Right lobe of liver (tissue), 6 donors: ENCODE measurements around the gene FAM32A. TPM values are rescaled to one million over a fixed set of nuclear protein-coding genes. Genes with fewer than 3 reads are reported as not detected.
A peak's percentile ranks its signal among the peaks of the same experiment; 100 is the strongest.

Experiments
- ATAC-seq, 4 donors: fragments of 200-7000 bp; cut with Tn5 transposase; one replicate each; pipeline ENCODE4 v1.9.1; 2020; ENCODE audit warnings: mild to moderate bottlenecking in 4 of 4, moderate library complexity in 4 of 4
- DNase-seq, 3 donors: peaks; one replicate each; pipeline ENCODE4 v3.0.0-alpha.2; 2020
- H3K27ac ChIP-seq, 3 donors: fragments of 200-600 bp; one replicate each; pipeline ENCODE4 v1.8.0; 2022
- H3K27me3 ChIP-seq, 2 donors: fragments of 200-600 bp; one replicate each; pipeline ENCODE4 v1.8.0; 2022
- H3K36me3 ChIP-seq, 4 donors: fragments of 200-600 bp; sonication (generic) in 1 of 4; one replicate each; pipeline versions ENCODE4 v1.5.1 to v1.8.0; 2017 to 2022; ENCODE audit warnings: control low read depth in 1 of 4
- H3K4me1 ChIP-seq, 4 donors: fragments of 200-600 bp; sonication (generic) in 1 of 4; one replicate each; pipeline versions ENCODE4 v1.5.1 to v1.8.0; 2017 to 2022; ENCODE audit warnings: control low read depth in 1 of 4
- H3K4me3 ChIP-seq, 3 donors: fragments of 200-600 bp; one replicate each; pipeline ENCODE4 v1.8.0; 2022
- H3K9me3 ChIP-seq, 4 donors: fragments of 200-600 bp; sonication (generic) in 1 of 4; one replicate each; pipeline versions ENCODE4 v1.5.1 to v1.8.0; 2017 to 2022; ENCODE audit warnings: control low read depth in 1 of 4
- POLR2A ChIP-seq: fragments of 450-650 bp; IDR thresholded peaks from one replicate; pipeline ENCODE4 v1.6.1; 2017; ENCODE audit warnings: antibody characterized with exemption, mild to moderate bottlenecking
- WGBS: methylation state at CpG from one replicate; pipeline ENCODE4 v1.1.6; 2018; ENCODE audit warnings: low coverage, low lambda C conversion rate; ENCODE audit not compliant: insufficient coverage; ENCODE audit errors: missing lambda C conversion rate; 5-methylcytosine and 5-hydroxymethylcytosine counted together
- intact Hi-C, 2 donors: fragments of 100-400 bp; cut with DNase I; formaldehyde crosslinking; loops; one replicate each; pipeline versions ENCODE4 v1.11.2 to v1.14.1; 2022
- total RNA-seq, 6 experiments: library from RNA; depleted of rRNA in 2 of 6; stranded (reverse); fragments of >200 nt in 2 of 6; fragmentation: NEBNext Ultra II Directional in 3 of 6; extraction: Animal tissue kit (Norgen Biotek cat#: 25700) in 3 of 6; gene quantifications; one replicate each; pipeline versions ENCODE4 v1.1.0 to v1.2.4, GENCODE V29; 2016 to 2023
- TF ChIP-seq, protein P1 (sequence below), 4 donors: fragments of 200-600 bp in 3 of 4; fragments of 450-650 bp in 1 of 4; IDR thresholded peaks; one replicate each; pipeline versions ENCODE4 v1.5.1 to v1.8.0; 2016 to 2022; ENCODE audit warnings: antibody characterized with exemption in 4 of 4, mild to moderate bottlenecking in 2 of 4
- donor health status: DM: no; HTN: yes; CAD: no.
- donor health status: DM: no; HTN: no; CAD: no.
- donor health status: DM: no; HTN: no; CAD: no.
- donor health status: DM: no; HTN: yes; CAD: no.
- donor health status: DM: no; HTN: yes; CAD: no.

The FAM32A gene
- total RNA-seq, 6 experiments from 2014 or later = 32.1 to 65.8 (median 37.5) TPM

DNA sequence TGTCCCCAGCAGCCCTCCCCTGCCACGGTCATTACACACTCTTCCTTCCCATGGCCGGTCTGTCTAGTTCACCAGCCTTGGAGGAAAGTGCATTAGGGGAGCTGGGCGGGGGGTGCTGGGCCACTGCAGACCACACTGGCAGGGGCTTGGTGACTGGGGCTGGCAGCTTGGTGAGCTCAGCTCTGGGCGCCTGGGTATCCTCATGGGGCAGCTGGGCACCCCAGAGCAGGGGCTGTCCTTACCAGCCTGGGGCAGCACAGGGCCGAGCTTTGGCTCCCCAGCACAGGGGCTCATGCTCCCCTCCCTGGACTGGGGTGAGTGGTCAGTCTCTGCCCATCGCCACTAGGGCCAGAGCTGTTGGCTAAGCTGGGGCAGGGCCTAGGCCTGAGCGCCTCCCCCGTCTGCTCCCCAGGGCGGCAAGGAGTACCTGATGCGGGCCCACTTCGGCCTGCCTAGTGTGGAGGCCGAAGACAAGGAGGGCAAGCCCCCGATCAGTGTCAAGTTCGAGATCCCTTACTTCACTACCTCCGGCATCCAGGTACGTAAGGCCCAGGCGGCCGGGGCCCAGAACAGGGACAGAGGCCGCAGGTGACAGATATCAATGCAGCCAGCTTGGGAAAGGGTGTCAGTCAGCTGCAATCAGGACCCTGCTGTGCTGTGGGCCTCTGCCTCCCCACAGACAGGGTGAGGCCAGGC lies 48.0 kb downstream of the FAM32A start:
- TF ChIP-seq, protein P1, sequence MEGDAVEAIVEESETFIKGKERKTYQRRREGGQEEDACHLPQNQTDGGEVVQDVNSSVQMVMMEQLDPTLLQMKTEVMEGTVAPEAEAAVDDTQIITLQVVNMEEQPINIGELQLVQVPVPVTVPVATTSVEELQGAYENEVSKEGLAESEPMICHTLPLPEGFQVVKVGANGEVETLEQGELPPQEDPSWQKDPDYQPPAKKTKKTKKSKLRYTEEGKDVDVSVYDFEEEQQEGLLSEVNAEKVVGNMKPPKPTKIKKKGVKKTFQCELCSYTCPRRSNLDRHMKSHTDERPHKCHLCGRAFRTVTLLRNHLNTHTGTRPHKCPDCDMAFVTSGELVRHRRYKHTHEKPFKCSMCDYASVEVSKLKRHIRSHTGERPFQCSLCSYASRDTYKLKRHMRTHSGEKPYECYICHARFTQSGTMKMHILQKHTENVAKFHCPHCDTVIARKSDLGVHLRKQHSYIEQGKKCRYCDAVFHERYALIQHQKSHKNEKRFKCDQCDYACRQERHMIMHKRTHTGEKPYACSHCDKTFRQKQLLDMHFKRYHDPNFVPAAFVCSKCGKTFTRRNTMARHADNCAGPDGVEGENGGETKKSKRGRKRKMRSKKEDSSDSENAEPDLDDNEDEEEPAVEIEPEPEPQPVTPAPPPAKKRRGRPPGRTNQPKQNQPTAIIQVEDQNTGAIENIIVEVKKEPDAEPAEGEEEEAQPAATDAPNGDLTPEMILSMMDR (IDR thresholded peaks at IDR 0.05) = no peak
- TF ChIP-seq POLR2A = no peak
- peaks cover 0 to 51% (median 12%) of the 10 kb centered on the region in 4 donors for H3K36me3 ChIP-seq
- H3K9me3 ChIP-seq = no peaks in the 10 kb centered on the region
- H3K27me3 ChIP-seq = no peaks in the 10 kb centered on the region
- ATAC-seq (peak in 1 of 4 donors; percentile 1), DNase-seq (no peak)
- no peak overlapping the region for H3K4me3 ChIP-seq
- no CpG with 5 or more reads among the region's 19 CpGs for WGBS
- no peaks in the 10 kb centered on the region for H3K4me1 ChIP-seq
- no peak overlapping the region for H3K27ac ChIP-seq
- intact Hi-C loops = no loop called here

DNA sequence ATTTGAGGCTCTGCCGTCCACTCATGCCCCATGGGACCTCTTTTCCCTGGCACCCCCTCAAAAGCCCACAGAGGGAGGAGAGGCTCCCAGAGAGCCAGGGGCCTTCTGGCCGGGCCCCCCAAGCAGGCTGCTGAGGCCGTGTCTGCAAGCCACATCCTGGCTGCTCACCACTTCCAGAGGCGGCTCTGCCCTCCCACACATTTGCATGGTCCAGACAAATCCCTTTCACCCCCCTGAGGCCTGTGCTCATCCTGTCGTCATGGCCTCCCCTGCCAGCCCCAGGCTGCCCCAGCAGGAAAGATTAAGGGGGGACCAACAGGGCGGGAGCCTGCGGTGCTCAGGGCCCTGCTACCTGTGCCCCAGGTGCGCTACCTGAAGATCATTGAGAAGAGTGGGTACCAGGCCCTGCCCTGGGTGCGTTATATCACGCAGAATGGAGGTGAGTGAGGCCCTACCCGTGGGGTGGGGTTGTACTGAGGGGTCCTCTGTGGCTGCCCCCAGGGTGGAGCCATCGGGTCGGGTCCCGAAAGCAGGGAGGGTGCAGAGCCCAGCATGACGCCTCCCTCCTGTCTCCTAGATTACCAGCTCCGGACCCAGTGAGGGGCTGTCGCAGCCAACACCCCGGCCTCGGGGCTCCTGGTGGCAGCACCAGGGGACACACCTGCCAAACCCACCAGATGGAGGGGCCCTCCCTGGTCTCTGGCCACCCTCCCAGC lies 48.8 kb downstream of the FAM32A start:
- no peak for DNase-seq
- H3K4me1 ChIP-seq = no peaks in the 10 kb centered on the region
- 84% methylated on average over 5 of the region's 19 CpGs for WGBS
- intact Hi-C loops = no loop called here
- H3K9me3 ChIP-seq = no peaks in the 10 kb centered on the region
- ATAC-seq = peak in 1 of 4 donors; percentile 4
- H3K27ac ChIP-seq = no peak overlapping the region
- no peak for TF ChIP-seq POLR2A
- TF ChIP-seq, protein P1 (IDR thresholded peaks at IDR 0.05) = no peak
- no peak overlapping the region for H3K4me3 ChIP-seq
- H3K36me3 ChIP-seq = peaks cover 0 to 44% (median 9%) of the 10 kb centered on the region in 4 donors
- no peaks in the 10 kb centered on the region for H3K27me3 ChIP-seq

DNA sequence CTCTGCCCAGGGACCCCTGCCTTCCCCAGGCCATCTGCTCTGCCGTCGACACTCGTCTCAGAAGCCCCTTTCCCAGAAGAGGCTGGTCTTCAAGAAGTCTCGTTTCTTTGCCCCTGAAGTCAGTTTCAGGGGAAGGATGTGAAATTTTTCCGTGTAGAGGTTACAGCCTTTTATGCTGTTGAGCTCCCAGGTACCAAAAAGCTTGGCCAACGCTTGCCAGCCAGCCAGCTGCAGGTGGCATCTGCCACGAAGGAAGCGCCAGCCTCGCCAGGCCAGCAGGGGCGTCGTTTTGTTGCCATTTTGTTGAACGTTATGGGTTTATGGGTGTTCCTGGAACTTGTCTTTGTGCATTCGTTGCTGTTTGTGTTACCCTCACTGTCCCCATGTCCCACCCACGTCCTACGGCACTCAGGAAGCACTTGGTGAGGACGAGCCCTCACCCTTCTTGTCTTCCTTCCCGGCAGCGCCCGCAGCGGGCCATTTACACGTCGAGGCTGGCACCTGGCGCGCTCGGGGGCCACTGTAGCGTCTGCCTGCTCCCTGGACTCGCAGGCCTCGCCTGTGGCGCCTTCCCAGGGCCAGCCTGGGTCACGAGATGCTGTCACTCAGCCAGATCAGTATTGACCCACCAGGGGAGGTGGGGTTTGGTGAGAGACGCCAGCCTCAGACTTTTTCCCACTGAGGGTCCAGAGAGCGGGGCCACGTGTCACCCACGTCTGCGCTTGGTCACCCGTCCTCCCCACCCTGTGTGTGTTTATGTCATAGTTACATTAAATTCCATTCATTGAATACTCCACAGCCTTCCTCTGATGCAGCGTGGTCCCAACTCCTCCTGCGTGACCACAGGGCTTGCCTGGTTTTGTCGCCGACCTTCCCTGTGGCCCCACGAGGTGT lies 49.6 kb downstream of the FAM32A start:
- intact Hi-C loops = no loop called here
- no peak overlapping the region for H3K4me3 ChIP-seq
- TF ChIP-seq POLR2A = no peak
- TF ChIP-seq, protein P1 (IDR thresholded peaks at IDR 0.05) = no peak
- ATAC-seq (peak; percentile 8 to 26 (median 21)), DNase-seq (no peak)
- H3K9me3 ChIP-seq = no peaks in the 10 kb centered on the region
- no peaks in the 10 kb centered on the region for H3K27me3 ChIP-seq
- WGBS = 82% methylated on average over 9 of the region's 41 CpGs
- H3K27ac ChIP-seq = no peak overlapping the region
- peaks cover 0 to 35% (median 5%) of the 10 kb centered on the region in 4 donors for H3K36me3 ChIP-seq
- H3K4me1 ChIP-seq = no peaks in the 10 kb centered on the region

DNA sequence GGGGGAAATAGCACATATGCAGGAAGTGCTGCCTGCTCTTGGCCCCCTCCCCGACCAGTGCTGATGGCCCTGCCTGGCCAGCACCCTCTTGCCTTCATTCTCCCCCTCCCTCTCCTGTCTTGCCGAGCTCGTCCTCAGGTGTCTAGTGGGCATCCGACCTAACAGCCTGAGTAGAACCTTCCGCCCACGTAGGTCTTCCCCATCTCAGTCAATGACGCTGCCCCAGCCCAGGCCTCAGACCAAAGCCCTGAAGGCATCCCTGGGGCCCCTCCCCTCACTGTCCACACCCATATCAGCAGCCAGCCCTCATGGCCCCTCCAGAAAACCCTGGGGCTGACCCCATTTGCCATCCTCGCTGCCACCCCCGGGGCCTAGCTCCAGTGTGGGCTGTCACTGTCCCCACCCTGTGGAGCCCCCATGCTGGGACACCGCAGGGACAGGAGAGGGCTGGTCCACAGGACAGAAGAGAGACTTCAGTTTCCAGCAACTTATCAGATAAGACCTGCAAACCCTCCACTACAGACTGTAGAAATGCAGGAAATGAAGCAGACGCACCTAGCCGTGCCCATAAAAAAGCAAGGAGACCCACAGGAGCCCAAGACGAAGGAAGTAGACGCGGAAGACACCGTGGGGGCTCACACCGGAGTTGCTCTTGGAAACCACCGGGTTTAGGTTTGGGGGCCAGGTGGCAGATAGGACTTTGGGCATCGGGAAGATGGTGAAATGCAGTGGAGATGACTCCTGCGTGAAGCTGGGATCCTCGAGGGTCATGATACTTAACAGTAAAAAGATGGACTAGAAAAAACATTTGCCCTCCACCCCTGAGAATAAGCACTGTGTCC lies 50.8 kb downstream of the FAM32A start:
- ATAC-seq (peak in 3 of 4 donors; percentile 5 to 19 (median 13)), DNase-seq (no peak)
- H3K9me3 ChIP-seq = no peaks in the 10 kb centered on the region
- no peak overlapping the region for H3K4me3 ChIP-seq
- no peaks in the 10 kb centered on the region for H3K27me3 ChIP-seq
- H3K4me1 ChIP-seq = no peaks in the 10 kb centered on the region
- WGBS = 80% methylated on average over 15 of the region's 21 CpGs
- H3K27ac ChIP-seq = no peak overlapping the region
- peaks cover 0 to 28% (median 4%) of the 10 kb centered on the region in 4 donors for H3K36me3 ChIP-seq
- intact Hi-C loops = no loop called here
- TF ChIP-seq, protein P1 (IDR thresholded peaks at IDR 0.05) = no peak
- no peak for TF ChIP-seq POLR2A
